Measurements from ENCODE around the gene GAS2L1.

GRCh38 chr22:29268511-29269229 is 37.8 kb upstream of the GAS2L1 start:
- TF ChIP-seq CTCF (IDR thresholded peaks at IDR 0.05; ENCODE audit: extremely low read depth in 1 of 2, insufficient read depth in 1 of 2, low read depth in 1 of 2, low read length in 2 of 2) (no peak), POLR2A (IDR thresholded peaks at IDR 0.05; ENCODE audit: low read depth, low read length) (peak; percentile 60), GATA2 (IDR thresholded peaks at IDR 0.05; ENCODE audit: insufficient read depth, insufficient read length, low read depth, low read length) (no peak), EZH2 (IDR thresholded peaks at IDR 0.05; ENCODE audit: borderline replicate concordance, low read depth, low read length, severe bottlenecking) (no peak)
